Skin epidermis (tissue), 12 donors: ENCODE measurements around the gene AMY1C.
"Not testable (repeated sequence)": the region's sequence is repeated elsewhere in the genome, so short reads cannot be mapped to it uniquely, and the experiment has no call there.

Experiments
- H3K27ac ChIP-seq, 21 experiments: fragments of 200-600 bp; sonication (generic) in 11 of 21; one replicate each; pipeline ENCODE4 v1.5.0; 2020; ENCODE audit warnings: mild to moderate bottlenecking in 3 of 21, inconsistent platforms in 2 of 21, moderate library complexity in 2 of 21
- H3K4me3 ChIP-seq, 7 experiments: fragments of 200-600 bp; sonication (generic) in 2 of 7; one replicate each; pipeline ENCODE4 v1.5.0; 2020; ENCODE audit warnings: inconsistent platforms in 2 of 7, mild to moderate bottlenecking in 2 of 7, moderate library complexity in 1 of 7

The AMY1C gene

GRCh38 chr1:103749598-103749997 is at the start of gene AMY1C:
Gene AMY1C, plus strand, starts transcription at chr1:103749898. Its CDS starts 572 bp downstream, at chr1:103750470.
- not testable (repeated sequence) for H3K4me3 ChIP-seq, H3K27ac ChIP-seq

GRCh38 chr1:103700669-103701068 is 49.0 kb upstream of the AMY1C start:
- not testable (repeated sequence) for H3K27ac ChIP-seq, H3K4me3 ChIP-seq

- H3K4me3 ChIP-seq, H3K27ac ChIP-seq: not testable (repeated sequence)
These were observed 48.4 kb upstream of the AMY1C start for GRCh38 chr1:103701256-103701655.

GRCh38 chr1:103707670-103708069 is 42.0 kb upstream of the AMY1C start:
- not testable (repeated sequence) for H3K27ac ChIP-seq, H3K4me3 ChIP-seq

- H3K27ac ChIP-seq, H3K4me3 ChIP-seq: not testable (repeated sequence)
These were observed 39.3 kb upstream of the AMY1C start for GRCh38 chr1:103710381-103710780.

GRCh38 chr1:103717404-103717803 is 32.3 kb upstream of the AMY1C start:
- H3K4me3 ChIP-seq: not testable (repeated sequence)

GRCh38 chr1:103721473-103721872 is 28.2 kb upstream of the AMY1C start:
- not testable (repeated sequence) for H3K27ac ChIP-seq, H3K4me3 ChIP-seq

More at GRCh38 chr1:103717404-103717803, 32.3 kb upstream of the AMY1C start:
- H3K27ac ChIP-seq: not testable (repeated sequence)

GRCh38 chr1:103735334-103735733 is 14.4 kb upstream of the AMY1C start:
- H3K27ac ChIP-seq, H3K4me3 ChIP-seq: not testable (repeated sequence)

- not testable (repeated sequence) for H3K4me3 ChIP-seq, H3K27ac ChIP-seq
These were observed 11.7 kb upstream of the AMY1C start for GRCh38 chr1:103738031-103738430.

GRCh38 chr1:103744449-103744848 is 5.2 kb upstream of the AMY1C start:
- not testable (repeated sequence) for H3K27ac ChIP-seq, H3K4me3 ChIP-seq

- H3K4me3 ChIP-seq, H3K27ac ChIP-seq: not testable (repeated sequence)
These were observed 4.7 kb upstream of the AMY1C start for GRCh38 chr1:103745040-103745439.

- not testable (repeated sequence) for H3K27ac ChIP-seq, H3K4me3 ChIP-seq
These were observed 1.4 kb upstream of the AMY1C start for GRCh38 chr1:103748273-103748672.

- Histone ChIP-seq H3K4me3 (no peak overlapping the region), H3K27ac (no peak overlapping the region)
These were observed 12.2 kb downstream of the AMY1C start for GRCh38 chr1:103761896-103762295.

- H3K4me3 ChIP-seq: no peak overlapping the region
- H3K27ac ChIP-seq: no peak overlapping the region
These were observed 30.2 kb downstream of the AMY1C start for GRCh38 chr1:103779932-103780331.

GRCh38 chr1:103783944-103784377 is 34.3 kb downstream of the AMY1C start:
- Histone ChIP-seq H3K4me3 (no peak overlapping the region), H3K27ac (no peak overlapping the region)

GRCh38 chr1:103788377-103788776 is 38.7 kb downstream of the AMY1C start:
- Histone ChIP-seq H3K27ac (no peak overlapping the region), H3K4me3 (no peak overlapping the region)

- Histone ChIP-seq H3K27ac (no peak overlapping the region), H3K4me3 (no peak overlapping the region)
These were observed 40.5 kb downstream of the AMY1C start for GRCh38 chr1:103790172-103790571.
